Activated T-cell treated with anti-CD3 and anti-CD28 coated beads for 1 hour (primary cell): ENCODE data around the gene KCNQ4.

Experiments
- DNase-seq: peaks from one replicate; pipeline ENCODE4 v3.0.0-alpha.2; 2020; ENCODE audit warnings: low read depth

The KCNQ4 gene

DNA sequence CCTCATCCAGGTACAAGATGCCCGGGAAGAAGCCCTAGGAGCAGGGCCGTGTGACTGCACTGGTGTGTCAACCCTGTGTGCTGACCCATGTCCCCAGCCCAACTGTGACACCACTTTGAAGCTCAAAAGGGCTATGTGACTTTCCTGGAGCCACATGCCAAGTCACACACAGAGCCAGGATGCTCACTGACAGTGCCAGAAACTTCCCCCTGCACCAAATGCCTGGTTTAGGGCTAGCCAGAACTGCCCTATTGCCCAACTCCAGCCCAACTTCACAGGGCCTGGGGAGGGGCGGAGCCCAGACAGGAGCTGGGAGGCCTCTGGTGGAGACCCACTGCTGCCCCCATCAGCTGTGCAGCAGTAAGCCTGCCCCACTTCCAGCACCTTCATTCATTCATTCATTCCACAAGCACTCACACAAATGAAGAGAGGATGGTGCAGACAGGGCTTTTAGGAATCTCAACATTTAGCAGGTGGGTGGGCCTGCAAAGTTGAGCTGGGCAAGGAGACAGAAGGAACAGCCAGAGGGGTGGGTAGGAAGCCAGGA, 36.7 kb downstream of the KCNQ4 start:
- DNase-seq, result no peak

DNA sequence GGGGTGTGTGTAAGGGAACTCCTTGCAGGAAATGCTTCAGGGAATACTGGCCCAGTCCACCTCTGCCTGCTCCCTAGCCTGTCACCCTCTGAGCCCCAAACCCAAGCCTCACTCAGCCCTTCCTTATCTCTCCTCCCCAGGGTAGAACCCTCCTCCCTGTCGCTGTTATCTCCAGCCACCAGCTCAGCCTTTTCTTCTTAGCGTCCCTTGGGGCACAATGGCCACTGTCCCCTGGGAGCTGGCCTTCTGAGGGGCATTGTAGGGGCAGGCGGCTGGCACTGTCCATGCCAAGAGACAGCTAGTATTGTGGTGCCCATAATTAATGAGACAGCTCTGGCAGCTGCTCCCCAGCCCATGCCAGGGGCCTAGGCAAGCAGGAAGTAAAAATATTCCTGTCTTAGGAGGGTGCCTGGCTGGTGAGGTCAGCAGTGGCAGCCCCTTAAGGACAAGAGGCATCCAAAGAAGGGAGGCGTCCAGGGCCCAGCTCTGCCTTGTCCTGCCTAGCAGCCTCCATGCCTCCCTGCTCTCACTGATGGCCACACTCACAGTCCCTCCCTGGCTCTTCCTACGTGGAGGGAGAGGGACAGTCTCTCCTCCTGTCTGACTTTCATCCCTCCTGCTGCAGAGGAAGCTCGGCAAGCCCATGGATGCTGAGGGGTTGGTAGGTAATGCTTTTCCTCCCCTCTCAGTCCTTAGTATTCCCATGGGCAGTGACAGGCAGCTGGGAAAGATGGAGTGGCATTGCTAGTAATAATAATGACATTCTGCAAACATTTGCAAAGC, 37.5 kb downstream of the KCNQ4 start:
- DNase-seq, result no peak

DNA sequence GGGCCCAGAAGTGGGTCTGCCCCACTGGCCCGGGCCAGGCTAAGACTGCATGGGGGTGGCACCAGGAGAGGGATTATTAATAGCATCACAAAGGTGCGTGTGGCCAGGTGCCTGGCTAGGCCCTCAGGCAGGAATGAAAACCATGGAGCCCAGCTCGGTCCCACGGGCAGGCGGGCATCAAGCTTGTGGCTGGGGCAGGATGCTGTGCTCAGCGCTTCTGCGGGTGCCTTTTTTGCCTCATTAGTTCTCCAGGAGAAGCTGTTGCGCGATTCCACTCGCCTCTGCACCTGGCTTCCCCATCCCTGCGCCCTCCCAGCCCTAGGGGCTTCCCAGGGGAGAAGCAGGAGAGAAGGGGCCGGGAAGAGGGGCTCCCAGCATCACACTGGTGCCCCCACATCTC, 39.3 kb downstream of the KCNQ4 start:
- no peak for DNase-seq

DNA sequence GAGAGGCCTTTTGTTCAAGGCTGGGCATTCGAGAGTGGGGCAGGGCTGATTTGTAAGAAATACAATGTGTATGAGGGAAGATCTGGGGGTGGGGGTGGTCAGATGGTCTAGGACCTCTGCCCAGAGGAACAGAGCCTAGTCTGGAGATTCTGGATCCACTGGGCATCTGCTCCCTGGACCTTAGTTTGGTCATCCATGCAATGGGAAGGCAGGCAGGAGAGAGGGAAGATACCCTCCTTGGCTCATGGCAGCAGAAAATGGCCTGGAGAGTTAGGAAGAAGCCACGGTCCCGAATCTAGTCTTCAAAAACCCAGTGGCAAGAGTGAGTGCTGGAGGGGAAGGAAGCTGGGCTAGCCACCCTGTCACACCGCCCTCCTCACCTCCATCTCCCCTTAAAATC, 39.8 kb downstream of the KCNQ4 start:
- DNase-seq, result no peak

DNA sequence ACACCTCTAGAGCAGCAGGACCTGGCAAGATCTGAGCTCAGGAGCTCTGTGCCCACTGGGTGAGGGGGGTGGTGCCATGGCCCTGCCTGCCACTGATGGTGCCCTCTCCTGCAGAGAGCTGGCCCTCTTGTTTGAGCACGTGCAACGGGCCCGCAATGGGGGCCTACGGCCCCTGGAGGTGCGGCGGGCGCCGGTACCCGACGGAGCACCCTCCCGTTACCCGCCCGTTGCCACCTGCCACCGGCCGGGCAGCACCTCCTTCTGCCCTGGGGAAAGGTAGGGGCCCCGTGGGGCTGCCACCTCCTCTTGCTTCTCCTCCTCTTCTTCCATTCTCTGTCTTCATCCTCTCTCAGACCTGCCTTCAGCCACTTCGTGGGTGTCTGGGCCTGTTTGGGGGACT, 40.4 kb downstream of the KCNQ4 start:
- no peak for DNase-seq

DNA sequence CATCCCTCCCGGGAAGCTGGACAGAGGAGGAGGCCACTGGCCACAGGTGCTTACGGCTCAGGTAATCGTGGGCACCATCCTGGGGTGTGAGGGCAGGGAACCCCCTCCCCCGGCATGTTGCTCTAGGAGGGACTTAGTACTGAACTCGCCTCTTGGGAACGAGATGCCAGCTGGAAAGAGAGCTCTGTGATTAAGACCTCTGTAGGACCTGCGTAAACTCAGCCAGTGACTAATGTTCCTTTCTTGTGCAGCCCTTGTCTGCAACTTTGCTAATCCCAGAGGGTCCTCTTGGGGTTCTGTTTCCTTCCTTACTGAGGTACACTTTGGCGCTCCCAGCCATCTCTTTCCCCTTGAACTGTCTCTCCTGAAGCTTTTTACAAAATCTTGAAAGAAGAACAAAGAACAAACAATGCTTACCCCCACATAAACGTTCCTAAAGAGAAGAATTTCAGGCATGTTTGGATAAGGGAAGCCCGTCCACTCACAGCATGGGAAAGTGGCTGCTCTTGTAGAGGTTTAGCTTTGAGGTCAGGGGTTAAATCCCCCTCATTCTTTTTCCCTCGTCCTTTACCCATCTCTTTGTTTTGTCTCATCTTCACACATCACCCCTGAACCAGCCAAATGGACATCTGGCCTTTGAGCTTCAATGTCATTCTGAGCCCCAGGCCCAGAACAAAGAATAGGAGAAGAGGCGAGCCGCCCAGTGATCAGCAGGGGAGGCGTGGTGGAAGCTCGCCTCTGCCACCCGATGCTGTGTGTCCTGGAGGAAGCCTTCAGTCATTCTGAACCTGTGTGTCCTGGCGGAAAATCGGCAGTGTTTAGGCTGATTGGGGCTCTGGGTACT, 41.2 kb downstream of the KCNQ4 start:
- DNase-seq, result no peak

DNA sequence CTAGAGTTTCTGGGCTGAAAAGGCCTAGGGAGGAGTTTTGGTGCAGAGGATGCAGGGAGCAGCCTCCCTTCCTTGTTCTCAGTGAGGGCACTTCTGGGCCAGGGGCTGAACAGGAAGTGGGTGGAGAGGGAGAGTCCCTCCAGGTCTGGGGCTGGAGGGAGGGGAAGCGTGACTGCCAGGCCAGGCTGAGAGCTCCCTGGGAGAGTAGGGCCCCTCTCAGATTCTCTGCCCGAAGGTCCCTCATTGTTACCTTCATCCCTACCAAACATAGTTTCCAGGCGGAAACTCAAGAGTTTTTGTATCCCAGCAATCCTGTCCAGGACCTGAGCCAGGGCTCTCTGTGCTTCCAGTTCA, 41.8 kb downstream of the KCNQ4 start:
- no peak for DNase-seq

DNA sequence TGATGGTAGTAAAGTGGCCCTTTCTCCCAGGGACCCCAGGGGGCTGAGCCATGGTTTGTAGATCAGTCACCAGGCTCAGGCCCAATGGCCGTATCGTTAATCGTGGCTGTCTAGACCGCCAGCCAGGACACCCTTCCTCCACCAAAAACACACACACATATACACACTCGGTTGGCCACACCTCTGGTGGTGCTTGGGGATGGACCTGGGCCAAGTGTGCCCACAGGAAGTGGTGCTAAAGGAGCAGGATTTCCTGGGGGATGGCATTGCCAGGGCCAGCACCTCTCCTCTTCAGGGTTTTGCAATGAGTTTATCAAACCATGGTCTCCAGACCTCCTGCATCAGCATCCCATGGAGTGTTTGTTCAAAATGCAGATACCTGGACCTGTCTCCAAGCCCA, 42.4 kb downstream of the KCNQ4 start:
- DNase-seq, result no peak

DNA sequence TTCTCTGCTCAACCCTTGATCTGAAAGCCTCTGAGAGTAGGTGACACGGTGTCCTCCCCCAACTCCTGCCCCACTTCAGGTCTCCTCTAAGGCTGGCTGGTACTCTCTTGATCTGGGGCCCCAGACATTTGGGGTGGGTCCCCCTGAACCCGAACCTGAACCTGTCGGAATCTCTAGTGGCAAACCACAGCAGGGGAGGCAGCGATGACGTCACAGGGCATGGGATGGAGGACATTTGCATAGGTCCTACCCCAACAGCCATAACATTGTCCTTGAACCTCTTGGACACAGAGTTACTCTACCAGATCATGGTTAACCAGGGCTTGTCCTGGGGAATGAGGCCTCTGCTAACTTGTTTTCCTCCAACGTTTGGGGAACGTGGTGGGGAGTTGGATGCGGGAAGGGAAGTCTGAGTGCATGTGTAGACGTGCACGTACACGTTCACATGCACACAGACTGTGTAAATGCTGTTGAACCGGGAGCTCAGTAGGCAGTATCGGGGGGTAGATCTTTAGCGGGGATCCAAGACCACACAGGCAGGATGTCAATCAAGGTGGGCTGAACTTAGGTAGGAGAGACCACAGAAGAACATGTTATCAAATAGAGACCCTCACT, 46.2 kb downstream of the KCNQ4 start:
- no peak for DNase-seq

DNA sequence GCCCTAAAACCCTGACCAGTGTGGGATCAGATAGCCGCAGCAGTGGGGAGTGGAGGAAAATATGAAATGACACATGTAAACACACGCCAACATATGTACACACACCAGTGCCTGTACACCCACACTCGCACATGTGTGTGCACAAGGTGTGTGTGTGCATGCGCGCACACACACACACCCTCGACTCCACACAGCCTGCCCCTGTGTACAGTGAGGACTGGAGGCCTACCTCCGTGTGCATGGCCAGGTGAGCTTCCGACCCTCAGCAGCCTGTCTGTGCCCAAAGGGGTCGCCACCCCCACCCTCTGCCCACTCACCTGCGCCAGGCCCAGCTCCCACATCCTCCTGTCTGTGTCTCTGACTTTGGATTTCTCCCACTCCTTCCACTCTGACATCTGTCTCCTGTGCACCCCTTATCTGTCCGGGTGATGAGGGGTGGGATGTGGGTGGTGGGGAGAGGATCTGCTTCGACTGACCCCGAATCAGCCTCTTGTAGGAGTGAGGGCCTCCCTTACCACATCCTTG, 46.9 kb downstream of the KCNQ4 start:
- no peak for DNase-seq

DNA sequence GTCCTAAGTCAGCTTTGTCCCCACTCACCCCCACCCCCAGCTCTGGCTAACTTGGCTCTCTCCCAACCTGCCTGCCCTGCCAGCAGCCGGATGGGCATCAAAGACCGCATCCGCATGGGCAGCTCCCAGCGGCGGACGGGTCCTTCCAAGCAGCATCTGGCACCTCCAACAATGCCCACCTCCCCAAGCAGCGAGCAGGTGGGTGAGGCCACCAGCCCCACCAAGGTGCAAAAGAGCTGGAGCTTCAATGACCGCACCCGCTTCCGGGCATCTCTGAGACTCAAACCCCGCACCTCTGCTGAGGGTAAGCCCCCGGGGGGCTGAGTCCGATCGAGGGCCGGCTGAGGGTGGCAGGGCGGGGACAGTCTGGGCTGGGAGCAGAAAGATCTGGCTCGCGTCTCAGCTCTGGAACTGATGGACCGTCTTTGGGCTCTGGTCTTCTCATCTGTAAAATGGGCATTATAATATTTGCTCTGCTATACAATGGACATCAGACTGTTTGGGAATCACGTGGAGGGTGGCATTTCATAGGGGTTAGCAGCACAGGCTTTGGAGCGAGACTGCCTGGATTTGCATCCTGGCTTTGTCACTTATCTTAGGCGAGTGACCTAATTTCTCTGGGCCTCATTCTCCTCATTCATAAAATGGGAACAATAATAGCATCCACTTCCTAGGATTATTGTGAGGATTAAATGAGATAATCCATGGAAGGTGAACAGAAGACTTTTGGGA, 47.6 kb downstream of the KCNQ4 start:
- DNase-seq, result no peak

DNA sequence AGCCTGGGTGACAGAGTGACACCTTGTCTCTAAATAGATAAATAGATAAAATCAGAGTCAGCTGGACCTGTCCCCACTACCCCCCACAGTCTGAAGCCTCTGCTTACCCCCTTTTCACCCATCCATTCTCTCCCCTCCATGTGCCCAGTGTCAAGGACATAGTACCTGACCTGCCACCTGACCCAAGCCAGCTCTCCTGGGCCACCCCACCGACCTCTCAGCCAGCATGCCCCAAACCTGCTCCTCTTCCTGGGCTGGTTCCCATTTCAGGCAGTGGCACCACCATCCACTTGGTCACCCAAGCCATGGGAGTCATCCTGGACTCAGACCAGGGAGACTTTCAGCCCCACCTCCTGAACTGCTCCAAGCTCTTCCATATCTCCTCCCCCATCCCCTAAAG, 50.4 kb downstream of the KCNQ4 start:
- DNase-seq, result no peak

DNA sequence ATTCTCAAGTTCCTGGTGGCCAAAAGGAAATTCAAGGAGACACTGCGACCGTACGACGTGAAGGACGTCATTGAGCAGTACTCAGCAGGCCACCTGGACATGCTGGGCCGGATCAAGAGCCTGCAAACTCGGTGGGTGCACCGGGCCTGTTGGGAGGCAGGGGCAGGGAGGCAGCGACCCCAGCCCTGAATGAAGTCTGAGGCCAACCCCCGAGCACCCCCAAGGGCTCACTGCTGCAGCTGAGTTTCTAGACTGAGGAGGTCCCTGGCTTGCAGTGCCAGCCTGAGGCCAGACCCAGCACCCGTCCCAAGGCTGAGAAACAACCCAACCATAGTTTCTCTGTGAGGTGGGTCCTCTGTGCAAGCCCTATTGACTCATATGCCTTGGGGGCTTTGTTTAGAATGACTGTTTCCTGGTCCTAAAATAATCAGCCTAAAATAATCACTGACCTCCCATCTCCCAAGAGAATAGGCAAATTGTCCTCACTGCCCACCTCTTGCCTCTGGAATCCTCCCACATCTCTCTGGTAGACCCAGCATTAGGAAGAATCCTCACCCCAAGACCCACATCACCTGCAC, 51.5 kb downstream of the KCNQ4 start:
- no peak for DNase-seq

DNA sequence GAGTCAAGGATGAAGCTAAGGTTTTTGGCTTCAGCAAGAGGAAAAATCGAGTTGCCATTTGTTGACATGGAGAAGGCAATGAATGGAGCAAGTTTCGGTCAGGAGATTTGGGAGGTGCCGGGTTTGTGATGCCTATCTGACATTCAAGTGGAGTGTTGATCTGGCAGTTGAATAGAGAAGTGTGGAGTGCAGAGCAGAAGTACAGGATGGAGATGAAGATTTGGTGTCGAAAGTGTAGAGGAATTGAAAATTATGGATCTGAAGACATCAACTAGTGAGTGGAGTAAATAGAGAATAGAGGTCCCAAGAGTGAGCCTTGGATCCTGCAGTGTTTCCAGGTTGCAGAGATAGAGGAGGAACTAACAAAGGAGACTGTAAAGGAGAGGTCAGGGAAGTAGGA, 52.7 kb downstream of the KCNQ4 start:
- no peak for DNase-seq

DNA sequence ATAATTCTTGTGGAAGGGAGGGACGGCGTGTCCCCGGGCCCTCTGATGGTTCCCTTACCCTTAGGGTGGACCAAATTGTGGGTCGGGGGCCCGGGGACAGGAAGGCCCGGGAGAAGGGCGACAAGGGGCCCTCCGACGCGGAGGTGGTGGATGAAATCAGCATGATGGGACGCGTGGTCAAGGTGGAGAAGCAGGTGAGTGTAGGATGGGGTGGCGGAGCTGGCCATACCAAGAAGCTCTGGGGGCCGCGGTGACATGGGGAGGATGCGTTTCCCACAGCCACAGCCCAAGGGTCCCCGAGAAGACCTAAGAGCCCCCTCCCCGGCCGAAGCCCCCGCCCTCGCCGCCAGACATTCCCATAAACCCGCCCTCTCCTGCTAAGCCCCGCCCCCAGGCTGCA, 54.0 kb downstream of the KCNQ4 start:
- DNase-seq, result no peak

DNA sequence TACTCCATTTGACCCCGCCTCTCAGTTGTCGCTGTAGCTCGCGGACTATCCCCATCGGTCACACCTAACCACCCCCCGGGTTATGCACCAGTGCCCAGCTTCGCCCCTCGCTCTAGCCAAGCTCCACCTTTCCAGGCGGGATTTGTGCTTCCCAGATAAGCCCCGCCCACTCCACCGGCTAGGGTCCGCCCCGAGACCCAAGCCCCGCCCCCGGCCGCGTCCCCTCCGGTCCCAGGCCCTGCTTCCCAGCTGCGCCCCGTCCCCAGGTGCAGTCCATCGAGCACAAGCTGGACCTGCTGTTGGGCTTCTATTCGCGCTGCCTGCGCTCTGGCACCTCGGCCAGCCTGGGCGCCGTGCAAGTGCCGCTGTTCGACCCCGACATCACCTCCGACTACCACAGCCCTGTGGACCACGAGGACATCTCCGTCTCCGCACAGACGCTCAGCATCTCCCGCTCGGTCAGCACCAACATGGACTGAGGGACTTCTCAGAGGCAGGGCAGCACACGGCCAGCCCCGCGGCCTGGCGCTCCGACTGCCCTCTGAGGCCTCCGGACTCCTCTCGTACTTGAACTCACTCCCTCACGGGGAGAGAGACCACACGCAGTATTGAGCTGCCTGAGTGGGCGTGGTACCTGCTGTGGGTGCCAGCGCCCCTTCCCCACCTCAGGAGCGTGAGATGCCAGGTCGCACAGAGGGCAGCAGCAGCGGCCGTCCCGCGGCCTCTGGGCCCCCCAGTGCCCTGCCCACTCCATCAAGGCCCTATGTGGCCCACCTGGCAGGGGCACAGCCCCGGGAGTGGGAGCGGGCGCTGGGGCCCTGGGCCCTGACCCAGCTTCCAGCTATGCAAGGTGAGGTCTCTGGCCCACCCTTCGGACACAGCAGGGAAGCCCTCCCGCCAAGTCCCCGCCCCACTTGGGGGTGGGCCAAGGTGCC, 54.7 kb downstream of the KCNQ4 start:
- DNase-seq, result no peak

DNA sequence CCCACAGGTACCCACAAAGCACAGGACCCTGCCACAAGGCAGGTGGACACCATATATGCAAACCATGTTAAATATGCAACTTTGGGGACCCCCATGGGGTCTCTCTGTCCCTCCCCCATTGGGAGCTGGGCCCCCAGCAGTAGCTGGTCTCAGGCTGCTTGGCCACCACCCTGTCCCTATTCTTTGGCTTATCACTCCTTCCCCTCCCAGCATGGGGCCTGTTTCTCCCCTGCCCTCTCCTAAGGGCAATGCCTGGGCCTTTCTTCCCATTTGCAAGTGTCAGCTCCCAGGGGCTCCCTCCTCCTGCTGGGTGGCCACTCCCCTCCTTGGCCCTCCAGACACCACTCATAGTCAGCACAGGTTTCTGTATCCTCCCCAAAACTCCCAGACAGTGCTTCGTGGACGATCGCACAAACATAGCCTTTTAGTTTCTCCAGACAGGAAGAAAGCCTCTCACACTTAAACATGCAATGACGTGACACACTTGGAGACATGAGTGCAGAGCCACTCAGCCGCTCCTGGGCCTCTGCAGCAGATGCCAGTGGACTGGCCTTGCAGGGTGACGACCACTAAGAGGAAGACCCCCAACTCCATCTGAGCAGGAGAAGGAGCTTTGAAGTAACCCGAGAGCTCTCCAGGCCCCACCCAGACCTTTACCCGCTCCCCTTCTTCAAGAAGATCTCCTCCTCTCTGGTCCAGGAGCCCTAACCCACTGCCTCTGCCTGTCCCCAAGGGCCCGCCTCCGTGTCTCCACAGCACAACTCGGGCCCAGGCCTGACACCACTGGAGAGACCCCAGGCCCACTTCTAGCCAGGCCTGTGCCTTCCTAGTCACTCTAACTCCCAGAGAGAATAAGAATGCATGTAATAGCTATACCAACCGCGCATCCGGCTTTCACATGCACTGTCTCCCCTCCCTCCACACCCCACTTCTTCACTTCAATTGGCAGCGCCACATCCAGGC, 55.7 kb downstream of the KCNQ4 start:
- DNase-seq, result no peak

DNA sequence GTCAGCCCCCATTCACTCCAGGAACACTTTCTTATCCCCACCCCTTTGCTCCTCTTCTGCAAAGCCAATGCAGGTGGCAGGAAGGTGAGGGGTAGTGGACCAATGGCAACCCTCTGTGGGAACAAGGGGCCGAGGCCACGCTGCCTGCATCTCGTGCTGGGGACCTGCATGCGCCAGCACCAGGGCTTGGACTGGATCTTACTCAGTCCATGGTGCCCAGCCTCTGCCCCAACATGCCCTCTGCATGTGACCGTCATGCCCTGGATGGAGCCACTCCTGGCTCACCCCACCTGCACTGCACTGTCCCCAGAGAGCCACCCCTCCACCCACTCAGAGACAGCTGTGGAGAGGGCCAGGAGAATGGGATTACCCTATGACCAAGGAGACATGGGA, 56.4 kb downstream of the KCNQ4 start:
- DNase-seq, result no peak
